IMR-90 (cell line): ENCODE results near the gene PSMB1. TPM values are rescaled to one million over a fixed set of nuclear protein-coding genes. Genes with fewer than 3 reads are reported as not detected.
"Not testable (repeated sequence)": the region's sequence is repeated elsewhere in the genome, so short reads cannot be mapped to it uniquely, and the experiment has no call there.

ENCODE experiments used
- ATAC-seq: fragments of 200-7000 bp; cut with Tn5 transposase; 2 replicates; pipeline ENCODE4 v1.9.1; 2020; ENCODE audit warnings: low read depth, mild to moderate bottlenecking, moderate library complexity
- BruUV-seq: library from RNA; stranded (reverse); fragments of 400-500 nt; replicated peaks from 2 replicates; lab custom pipeline; 2021; lab: Mats Ljungman, UMichigan
- CTCF ChIA-PET: fragments of 300-600 bp; formaldehyde crosslinking; extraction: SDS; loops from one replicate; lab custom pipeline; 2021; ENCODE audit warnings: antibody characterized with exemption; lab: Yijun Ruan, JAX
- POLR2A ChIA-PET: fragments of 300-600 bp; sonication (Branson Sonifier 250); formaldehyde crosslinking; loops from one replicate; lab custom pipeline; 2022; ENCODE audit warnings: antibody characterized with exemption; ENCODE audit not compliant: unreplicated experiment; lab: Charles Lee
- DNase-seq: peaks from one replicate; pipeline ENCODE4 v3.0.0; 2013
- H2AFZ ChIP-seq: replicated peaks from 2 replicates; pipeline ENCODE3; 2013; ENCODE audit warnings: low read length, mild to moderate bottlenecking; ENCODE audit not compliant: poor library complexity
- H2AK5ac ChIP-seq: 2 replicates; pipeline ENCODE4 v1.6.1; 2013; ENCODE audit warnings: low read depth, low read length, inconsistent platforms
- H2AK9ac ChIP-seq: replicated peaks from 2 replicates; pipeline ENCODE3; 2013; ENCODE audit warnings: mild to moderate bottlenecking, low read depth, low read length, moderate library complexity; ENCODE audit not compliant: poor library complexity
- H2BK120ac ChIP-seq: 2 replicates; pipeline ENCODE4 v1.6.1; 2013; ENCODE audit warnings: low read depth, low read length, inconsistent platforms
- H2BK15ac ChIP-seq: 3 replicates; pipeline ENCODE4 v1.6.1; 2013; ENCODE audit warnings: low read depth, low read length, inconsistent platforms
- H2BK20ac ChIP-seq: 2 replicates; pipeline ENCODE4 v1.6.1; 2013; ENCODE audit warnings: low read depth, mild to moderate bottlenecking, inconsistent platforms, low read length, moderate library complexity
- H2BK5ac ChIP-seq: 2 replicates; pipeline ENCODE4 v1.6.1; 2013; ENCODE audit warnings: mild to moderate bottlenecking, low read depth, low read length, inconsistent platforms; ENCODE audit not compliant: poor library complexity, severe bottlenecking
- H3K14ac ChIP-seq: replicated peaks from 2 replicates; pipeline ENCODE4 v1.6.1; 2013; ENCODE audit warnings: low read depth, low read length, inconsistent platforms
- H3K18ac ChIP-seq: 2 replicates; pipeline ENCODE4 v1.6.1; 2013; ENCODE audit warnings: low read depth, low read length, control low read depth
- H3K23ac ChIP-seq: 2 replicates; pipeline ENCODE4 v1.6.1; 2013; ENCODE audit warnings: low read depth, low read length, inconsistent platforms
- H3K27ac ChIP-seq: 2 replicates; pipeline ENCODE4 v1.5.1; 2013; ENCODE audit warnings: mild to moderate bottlenecking, control low read depth, low read length; ENCODE audit not compliant: insufficient read depth
- H3K27me3 ChIP-seq: 2 replicates; pipeline ENCODE4 v1.6.1; 2013; ENCODE audit warnings: low read length; ENCODE audit not compliant: control insufficient read depth, insufficient read depth
- H3K36me3 ChIP-seq: 2 replicates; pipeline ENCODE4 v1.6.1; 2013; ENCODE audit warnings: low read length, mixed read lengths; ENCODE audit not compliant: control insufficient read depth, insufficient read depth
- H3K4ac ChIP-seq: 2 replicates; pipeline ENCODE4 v1.6.1; 2013; ENCODE audit warnings: low read depth, low read length, inconsistent platforms
- H3K4me1 ChIP-seq: 2 replicates; pipeline ENCODE4 v1.6.1; 2013; ENCODE audit warnings: low read length, mixed read lengths; ENCODE audit not compliant: control insufficient read depth, insufficient read depth
- H3K4me2 ChIP-seq: 2 replicates; pipeline ENCODE4 v1.6.1; 2013; ENCODE audit warnings: low read depth, mild to moderate bottlenecking, control low read depth, low read length, moderate library complexity
- H3K4me3 ChIP-seq: 2 replicates; pipeline ENCODE4 v1.5.1; 2013; ENCODE audit warnings: low read depth, mild to moderate bottlenecking, control low read depth, low read length, moderate library complexity; ENCODE audit not compliant: insufficient read depth
- H3K56ac ChIP-seq: 2 replicates; pipeline ENCODE4 v1.6.1; 2013; ENCODE audit warnings: low read length, inconsistent platforms; ENCODE audit not compliant: insufficient read depth; ENCODE audit errors: extremely low read depth
- H3K79me1 ChIP-seq, 2 experiments: 2 replicates each; pipeline ENCODE4 v1.6.1; 2013; ENCODE audit warnings: low read length in 2 of 2, inconsistent platforms in 1 of 2, low read depth in 1 of 2
- H3K9ac ChIP-seq: 2 replicates; pipeline ENCODE4 v1.6.1; 2013; ENCODE audit warnings: low read depth, low read length, control low read depth
- H3K9me1 ChIP-seq: 2 replicates; pipeline ENCODE4 v1.6.1; 2013; ENCODE audit warnings: low read length, inconsistent platforms; ENCODE audit not compliant: insufficient read depth
- H3K9me3 ChIP-seq: 2 replicates; pipeline ENCODE4 v1.6.1; 2013; ENCODE audit warnings: low read length; ENCODE audit not compliant: control insufficient read depth, insufficient read depth
- H4K20me1 ChIP-seq: 2 replicates; pipeline ENCODE4 v1.6.1; 2013; ENCODE audit warnings: low read length, inconsistent platforms; ENCODE audit not compliant: insufficient read depth
- H4K5ac ChIP-seq: 2 replicates; pipeline ENCODE4 v1.6.1; 2013; ENCODE audit warnings: mild to moderate bottlenecking, low read depth, low read length, control low read depth
- H4K8ac ChIP-seq, 2 experiments: 2 replicates each; pipeline ENCODE4 v1.6.1; 2013; ENCODE audit warnings: low read depth in 2 of 2, low read length in 2 of 2, control low read depth in 1 of 2, inconsistent platforms in 1 of 2
- H4K91ac ChIP-seq: 2 replicates; pipeline ENCODE4 v1.6.1; 2013; ENCODE audit warnings: low read depth, low read length, inconsistent platforms; ENCODE audit not compliant: insufficient read depth
- WGBS, 2 experiments: methylation state at CpG; one replicate each; pipeline versions ENCODE4 v1.1.5 to v1.1.7; 2013; ENCODE audit warnings: missing lambda C conversion rate in 2 of 2; ENCODE audit not compliant: insufficient read length in 1 of 2; ENCODE audit errors: extremely low coverage in 2 of 2; 5-methylcytosine and 5-hydroxymethylcytosine counted together
- dilution Hi-C: fragments of 300-500 bp; cut with HindIII; formaldehyde crosslinking; loops from one replicate; pipeline ENCODE4 v1.14.3; 2018; ENCODE audit warnings: low sequenced_read_pairs; ENCODE audit not compliant: unreplicated experiment
- in situ Hi-C: fragments of 300-500 bp; cut with MboI; formaldehyde crosslinking; loops from 3 replicates; pipeline ENCODE4 v1.14.3; 2019; ENCODE audit warnings: low sequenced_read_pairs, inconsistent platforms, mixed read lengths
- intact Hi-C: fragments of 100-400 bp; cut with micrococcal nuclease; formaldehyde crosslinking; loops from 2 replicates; pipeline ENCODE4 v1.10.0; 2022
- polyA plus RNA-seq, 3 experiments: library from polyadenylated mRNA; depleted of rRNA; stranded (reverse); fragments of >200 nt; gene quantifications; 2 replicates each; pipeline ENCODE4 v1.2.3, GENCODE V29; 2012; ENCODE audit warnings: low replicate concordance in 1 of 3
- total RNA-seq: library from RNA; depleted of rRNA; stranded (reverse); fragments of >200 nt; gene quantifications from 2 replicates; pipeline ENCODE4 v1.2.3, GENCODE V29; 2012
- TF ChIP-seq, protein P1 (sequence below): fragments of 150-350 bp; IDR thresholded peaks from 2 replicates; pipeline ENCODE4 v1.6.1; 2016; ENCODE audit warnings: low read depth, mild to moderate bottlenecking, low read length, moderate library complexity, borderline replicate concordance

The PSMB1 gene
- total and polyA plus RNA-seq, 2 of the 4 experiments (the other 2 are of a cell fraction) = 450 to 508 TPM

DNA sequence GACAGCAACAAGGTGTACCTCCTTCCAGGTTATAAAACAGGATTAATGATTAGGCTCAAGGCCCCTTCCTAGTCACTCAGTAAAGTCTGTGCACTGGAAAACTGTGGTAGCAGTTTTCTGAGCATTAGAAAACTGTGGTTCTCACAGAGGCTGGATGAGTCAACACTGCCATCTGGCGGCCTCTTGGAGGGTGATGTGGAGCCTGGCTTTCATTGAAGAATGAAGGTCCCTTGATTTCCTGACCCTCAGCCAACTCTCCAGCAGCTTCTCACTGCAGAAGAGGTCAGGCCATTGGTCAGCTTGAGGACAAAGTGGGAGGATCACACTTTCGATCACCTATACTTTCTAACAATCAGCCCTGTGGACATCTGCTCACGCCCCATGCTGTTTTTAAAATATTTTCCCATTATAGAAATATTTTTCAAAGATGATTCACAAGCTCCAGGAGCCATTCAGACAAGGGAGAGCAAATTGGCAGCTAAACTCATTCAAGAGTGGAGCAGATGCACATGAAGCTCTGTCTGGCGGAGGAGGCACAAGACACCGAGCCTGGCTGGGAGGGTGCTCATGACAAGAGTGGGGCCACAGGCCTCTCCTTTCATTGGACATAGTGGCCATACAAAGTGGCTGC, 23.2 kb downstream of the PSMB1 start (continued):
- TF ChIP-seq, protein P1, sequence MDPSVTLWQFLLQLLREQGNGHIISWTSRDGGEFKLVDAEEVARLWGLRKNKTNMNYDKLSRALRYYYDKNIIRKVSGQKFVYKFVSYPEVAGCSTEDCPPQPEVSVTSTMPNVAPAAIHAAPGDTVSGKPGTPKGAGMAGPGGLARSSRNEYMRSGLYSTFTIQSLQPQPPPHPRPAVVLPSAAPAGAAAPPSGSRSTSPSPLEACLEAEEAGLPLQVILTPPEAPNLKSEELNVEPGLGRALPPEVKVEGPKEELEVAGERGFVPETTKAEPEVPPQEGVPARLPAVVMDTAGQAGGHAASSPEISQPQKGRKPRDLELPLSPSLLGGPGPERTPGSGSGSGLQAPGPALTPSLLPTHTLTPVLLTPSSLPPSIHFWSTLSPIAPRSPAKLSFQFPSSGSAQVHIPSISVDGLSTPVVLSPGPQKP = no peak

DNA sequence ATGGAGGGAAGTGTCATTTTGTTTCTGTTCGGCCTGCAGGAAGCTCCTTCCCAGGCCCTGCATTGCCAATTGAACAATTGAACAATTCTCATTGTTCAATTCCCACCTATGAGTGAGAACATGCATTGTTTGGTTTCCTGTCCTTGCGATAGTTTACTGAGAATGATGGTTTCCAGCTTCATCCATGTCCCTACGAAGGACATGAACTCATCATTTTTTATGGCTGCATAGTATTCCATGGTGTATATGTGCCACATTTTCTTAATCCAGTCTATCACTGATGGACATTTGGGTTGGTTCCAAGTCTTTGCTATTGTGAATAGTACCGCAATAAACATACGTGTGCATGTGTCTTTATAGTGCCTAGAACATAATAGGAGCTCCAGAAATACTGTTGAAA, 25.1 kb downstream of the PSMB1 start:
- BruUV-seq, in situ Hi-C loops, H2AK9ac ChIP-seq, H2AFZ ChIP-seq, H3K9ac ChIP-seq, H2BK15ac ChIP-seq, H4K8ac ChIP-seq, H2BK20ac ChIP-seq, H3K4me3 ChIP-seq, H3K4me2 ChIP-seq, H3K27ac ChIP-seq, H3K4me1 ChIP-seq, H3K9me1 ChIP-seq, H3K36me3 ChIP-seq, H4K5ac ChIP-seq, H2BK5ac ChIP-seq, H4K20me1 ChIP-seq, H4K91ac ChIP-seq, H3K79me1 ChIP-seq, H3K56ac ChIP-seq, H3K14ac ChIP-seq, H2AK5ac ChIP-seq, ATAC-seq, POLR2A ChIA-PET, DNase-seq, H3K9me3 ChIP-seq, H3K4ac ChIP-seq, H3K18ac ChIP-seq, H3K23ac ChIP-seq, H3K27me3 ChIP-seq, H2BK120ac ChIP-seq, dilution Hi-C loops: not testable (repeated sequence)
- intact Hi-C loops = loop anchor here (10.0 kb wide), 1 partner anchor 1003 kb away; no protein-coding TSS in a partner anchor
- no CpG with 5 or more reads among the region's 5 CpGs for WGBS, 2 experiments
- CTCF ChIA-PET = interaction anchor here (0.6 to 1.2 kb wide), 3 partner anchors 9 to 707 kb away, joined by 3 to 5 read pairs (median 3); no protein-coding TSS in a partner anchor
